MCF 10A (cell line): ENCODE results near the gene FOXP1. TPM values are rescaled to one million over a fixed set of nuclear protein-coding genes. Genes with fewer than 3 reads are reported as not detected.
A peak's percentile ranks its signal among the peaks of the same experiment; 100 is the strongest.

Experiments
- BruUV-seq: library from RNA; stranded (reverse); fragments of 400-500 nt; replicated peaks from 2 replicates; lab custom pipeline; 2021; lab: Mats Ljungman, UMichigan
- CTCF ChIA-PET: fragments of 300-600 bp; sonication (Branson Sonifier 250); formaldehyde crosslinking; extraction: SDS; loops from one replicate; lab custom pipeline; 2021; ENCODE audit warnings: antibody characterized with exemption, inconsistent platforms; lab: Yijun Ruan, JAX
- POLR2A ChIA-PET: fragments of 300-600, 350-650 bp; sonication (Branson Sonifier 250); formaldehyde crosslinking; extraction: SDS; loops from one replicate; lab custom pipeline; 2020; ENCODE audit warnings: antibody characterized with exemption, inconsistent platforms; lab: Yijun Ruan, JAX
- DNase-seq: peaks from one replicate; pipeline ENCODE4 v3.0.0-alpha.2; 2018; ENCODE audit not compliant: unreplicated experiment
- H3K27ac Mint-ChIP-seq: one replicate; pipeline ENCODE4 v1.8.0; 2022; ENCODE audit warnings: mild to moderate bottlenecking, low read depth, mixed read lengths; ENCODE audit not compliant: unreplicated experiment
- H3K27me3 Mint-ChIP-seq: one replicate; pipeline ENCODE4 v1.8.0; 2022; ENCODE audit warnings: mixed read lengths; ENCODE audit not compliant: insufficient read depth, unreplicated experiment
- H3K36me3 Mint-ChIP-seq: one replicate; pipeline ENCODE4 v1.8.0; 2022; ENCODE audit warnings: mild to moderate bottlenecking, moderate library complexity, mixed read lengths; ENCODE audit not compliant: insufficient read depth, unreplicated experiment
- H3K4me1 Mint-ChIP-seq: one replicate; pipeline ENCODE4 v1.8.0; 2022; ENCODE audit warnings: mixed read lengths; ENCODE audit not compliant: insufficient read depth, unreplicated experiment
- H3K4me3 Mint-ChIP-seq: one replicate; pipeline ENCODE4 v1.8.0; 2022; ENCODE audit warnings: mild to moderate bottlenecking, moderate library complexity, mixed read lengths; ENCODE audit not compliant: unreplicated experiment
- H3K9me3 Mint-ChIP-seq: one replicate; pipeline ENCODE4 v1.8.0; 2022; ENCODE audit warnings: mixed read lengths; ENCODE audit not compliant: unreplicated experiment
- CTCF ChIP-seq: fragments of 200-600 bp; IDR thresholded peaks from one replicate; pipeline ENCODE4 v1.8.0; 2022; ENCODE audit warnings: antibody characterized with exemption, mild to moderate bottlenecking; ENCODE audit not compliant: unreplicated experiment
- intact Hi-C: fragments of 100-400 bp; cut with micrococcal nuclease; formaldehyde crosslinking; loops from 2 replicates; pipeline ENCODE4 v1.14.1; 2022
- total RNA-seq: library from RNA; stranded (reverse); gene quantifications from 2 replicates; pipeline ENCODE4 v1.2.3, GENCODE V29; 2022

FOXP1 gene
- total RNA-seq, 1 experiment from 2014 or later, result 49.0 TPM

GRCh38 chr3:71566776-71567175, 16.8 kb downstream of the FOXP1 start:
- TF ChIP-seq CTCF, result no peak
- ChIA-PET POLR2A (no interaction called here), CTCF (interaction anchor here (0.6 to 0.7 kb wide), 2 partner anchors 50 to 1252 kb away, joined by 3 to 4 read pairs; no protein-coding TSS in a partner anchor)
- H3K36me3 Mint-ChIP-seq, result peaks cover 20% of the 10 kb centered on the region
- H3K27me3 Mint-ChIP-seq, result no peaks in the 10 kb centered on the region
- peaks cover 22% of the 10 kb centered on the region for H3K4me1 Mint-ChIP-seq
- no peak overlapping the region for H3K4me3 Mint-ChIP-seq
- BruUV-seq, result no TSS peak
- no peak overlapping the region for H3K27ac Mint-ChIP-seq
- intact Hi-C loops, result no loop called here
- DNase-seq, result no peak
- no peaks in the 10 kb centered on the region for H3K9me3 Mint-ChIP-seq

- H3K27me3 Mint-ChIP-seq, result no peaks in the 10 kb centered on the region
Measured at GRCh38 chr3:71565976-71566375, 17.6 kb downstream of the FOXP1 start.

GRCh38 chr3:71565316-71565715, 18.2 kb downstream of the FOXP1 start:
- TF ChIP-seq CTCF, result no peak
- no peak overlapping the region for H3K27ac Mint-ChIP-seq
- no peaks in the 10 kb centered on the region for H3K9me3 Mint-ChIP-seq
- H3K36me3 Mint-ChIP-seq, result peaks cover 25% of the 10 kb centered on the region
- ChIA-PET CTCF (interaction anchor here (0.6 to 0.7 kb wide), 2 partner anchors 116 to 294 kb away, joined by 3 read pairs; no protein-coding TSS in a partner anchor), POLR2A (interaction anchor here (0.9 kb wide), 1 partner anchor 13 kb away, joined by 3 read pairs; no protein-coding TSS in a partner anchor)
- intact Hi-C loops, result no loop called here
- no peaks in the 10 kb centered on the region for H3K27me3 Mint-ChIP-seq
- BruUV-seq, result no TSS peak
- H3K4me3 Mint-ChIP-seq, result no peak overlapping the region
- DNase-seq, result no peak
- H3K4me1 Mint-ChIP-seq, result peaks cover 22% of the 10 kb centered on the region

More at GRCh38 chr3:71565976-71566375, 17.6 kb downstream of the FOXP1 start:
- H3K9me3 Mint-ChIP-seq, result no peaks in the 10 kb centered on the region
- peaks cover 22% of the 10 kb centered on the region for H3K4me1 Mint-ChIP-seq
- DNase-seq, result no peak
- no TSS peak for BruUV-seq
- no peak overlapping the region for H3K27ac Mint-ChIP-seq
- ChIA-PET POLR2A (interaction anchor here (0.9 kb wide), 1 partner anchor 12 kb away, joined by 3 read pairs; no protein-coding TSS in a partner anchor), CTCF (no interaction called here)
- no peak for TF ChIP-seq CTCF
- H3K4me3 Mint-ChIP-seq, result no peak overlapping the region
- H3K36me3 Mint-ChIP-seq, result peaks cover 20% of the 10 kb centered on the region
- intact Hi-C loops, result no loop called here

GRCh38 chr3:71564361-71564760, 19.2 kb downstream of the FOXP1 start:
- peak; percentile 8 for DNase-seq
- TF ChIP-seq CTCF, result no peak
- POLR2A ChIA-PET, result interaction anchor here (0.7 to 2.3 kb wide), 2 partner anchors 16 to 17 kb away, joined by 3 to 8 read pairs; no protein-coding TSS in a partner anchor
- no peaks in the 10 kb centered on the region for H3K9me3 Mint-ChIP-seq
- no TSS peak for BruUV-seq
- peaks cover 25% of the 10 kb centered on the region for H3K36me3 Mint-ChIP-seq
- intact Hi-C loops, result no loop called here
- no peaks in the 10 kb centered on the region for H3K27me3 Mint-ChIP-seq
- H3K4me1 Mint-ChIP-seq, result peaks cover 22% of the 10 kb centered on the region
- CTCF ChIA-PET, result no interaction called here
- H3K27ac Mint-ChIP-seq, result peak overlapping the region; percentile 76
- no peak overlapping the region for H3K4me3 Mint-ChIP-seq
